GM18502 (cell line): ENCODE data around the gene SELENOT.
"Not testable (repeated sequence)": the region's sequence is repeated elsewhere in the genome, so short reads cannot be mapped to it uniquely, and the experiment has no call there.

Source experiments
- ATAC-seq: cut with Tn5 transposase; IDR thresholded peaks from one replicate; pipeline ENCODE4 v1.9.1; 2021; ENCODE audit warnings: mild to moderate bottlenecking; ENCODE audit not compliant: unreplicated experiment, poor library complexity

Gene SELENOT

GRCh38 chr3:150603153-150603979 is at the start of gene SELENOT:
TSS of gene SELENOT (plus strand) at chr3:150603321. CDS start at chr3:150603363, 42 bp downstream.
- ATAC-seq: peak; percentile 55

- ATAC-seq: no peak
These were observed 47.2 kb upstream of the SELENOT start for GRCh38 chr3:150555859-150556436.

- no peak for ATAC-seq
These were observed 46.3 kb upstream of the SELENOT start for GRCh38 chr3:150556792-150557191.

- ATAC-seq: no peak
These were observed 45.4 kb upstream of the SELENOT start for GRCh38 chr3:150557725-150558124.

- ATAC-seq: no peak
These were observed 38.9 kb upstream of the SELENOT start for GRCh38 chr3:150564243-150564642.

GRCh38 chr3:150567328-150567727 is 35.8 kb upstream of the SELENOT start:
- no peak for ATAC-seq

- ATAC-seq: no peak
These were observed 25.3 kb upstream of the SELENOT start for GRCh38 chr3:150577855-150578254.

GRCh38 chr3:150581174-150581573 is 21.9 kb upstream of the SELENOT start:
- ATAC-seq: no peak

GRCh38 chr3:150582620-150583019 is 20.5 kb upstream of the SELENOT start:
- peak; percentile 69 for ATAC-seq

- ATAC-seq: peak; percentile 70
These were observed 20.1 kb upstream of the SELENOT start for GRCh38 chr3:150583028-150583427.

GRCh38 chr3:150588027-150588830 is 14.9 kb upstream of the SELENOT start:
- no peak for ATAC-seq

- no peak for ATAC-seq
These were observed 13.4 kb upstream of the SELENOT start for GRCh38 chr3:150589759-150590158.

- no peak for ATAC-seq
These were observed 9.0 kb upstream of the SELENOT start for GRCh38 chr3:150594150-150594549.

- ATAC-seq: no peak
These were observed 5.5 kb upstream of the SELENOT start for GRCh38 chr3:150597646-150598045.

GRCh38 chr3:150599611-150600297 is 3.4 kb upstream of the SELENOT start:
- peak; percentile 29 for ATAC-seq

GRCh38 chr3:150600647-150601530 is 2.2 kb upstream of the SELENOT start:
- ATAC-seq: not testable (repeated sequence)

- ATAC-seq: peak; percentile 6
These were observed 532 bp upstream of the SELENOT start for GRCh38 chr3:150602426-150603152.

GRCh38 chr3:150603980-150604319 is 829 bp downstream of the SELENOT start:
- no peak for ATAC-seq
